GM11168 (cell line): Measurements from ENCODE around the gene IL20RB.
"Not testable (repeated sequence)": the region's sequence is repeated elsewhere in the genome, so short reads cannot be mapped to it uniquely, and the experiment has no call there.

Source experiments
- in situ Hi-C: fragments of 300-500 bp; cut with MboI; formaldehyde crosslinking; loops from one replicate; pipeline ENCODE4 v1.12.0; 2022; ENCODE audit warnings: low sequenced_read_pairs; ENCODE audit not compliant: unreplicated experiment

The IL20RB gene

DNA sequence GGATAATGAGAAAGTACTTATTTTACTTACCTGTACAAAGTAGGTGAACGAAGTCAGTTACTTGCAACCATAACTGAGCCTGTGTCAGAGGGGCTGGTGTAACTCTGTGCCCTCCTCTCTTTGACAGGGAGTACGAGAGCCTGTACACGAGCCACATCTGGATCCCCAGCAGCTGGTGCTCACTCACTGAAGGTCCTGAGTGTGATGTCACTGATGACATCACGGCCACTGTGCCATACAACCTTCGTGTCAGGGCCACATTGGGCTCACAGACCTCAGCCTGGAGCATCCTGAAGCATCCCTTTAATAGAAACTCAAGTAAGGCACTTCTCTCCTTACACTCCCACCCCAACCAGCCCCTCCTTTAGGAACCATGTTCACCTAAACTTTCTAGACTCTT lies 24.2 kb downstream of the IL20RB start:
- in situ Hi-C loops: no loop called here

DNA sequence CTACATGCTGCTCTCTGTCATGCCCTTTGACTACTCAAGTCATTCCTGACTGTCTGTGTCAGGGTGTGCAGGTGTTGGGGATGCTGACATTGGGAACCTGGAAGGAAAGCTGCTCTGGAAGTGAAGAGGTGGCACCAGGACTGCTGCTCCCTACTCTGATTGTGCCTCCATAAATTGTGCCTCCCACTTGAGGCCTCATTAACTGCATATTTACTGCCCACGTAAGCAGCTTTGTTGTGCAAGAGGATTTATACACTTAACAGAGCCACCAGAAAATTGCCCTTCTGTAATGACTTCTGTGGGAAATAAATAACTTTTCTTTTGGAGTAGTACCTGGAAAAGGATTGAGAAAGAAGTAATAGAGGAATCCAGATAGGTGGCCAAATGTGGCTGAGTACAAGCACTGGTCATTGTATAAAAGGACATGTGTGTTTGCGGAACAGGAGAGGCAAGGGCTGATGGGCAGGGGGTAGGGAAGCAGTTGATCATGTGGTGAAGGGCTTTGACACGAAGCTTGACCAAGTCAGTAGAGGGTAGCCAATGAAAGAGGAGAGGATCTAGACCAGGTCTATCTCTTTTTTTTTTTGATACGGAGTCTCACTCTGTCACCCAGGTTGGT lies 24.8 kb downstream of the IL20RB start:
- in situ Hi-C loops: no loop called here

DNA sequence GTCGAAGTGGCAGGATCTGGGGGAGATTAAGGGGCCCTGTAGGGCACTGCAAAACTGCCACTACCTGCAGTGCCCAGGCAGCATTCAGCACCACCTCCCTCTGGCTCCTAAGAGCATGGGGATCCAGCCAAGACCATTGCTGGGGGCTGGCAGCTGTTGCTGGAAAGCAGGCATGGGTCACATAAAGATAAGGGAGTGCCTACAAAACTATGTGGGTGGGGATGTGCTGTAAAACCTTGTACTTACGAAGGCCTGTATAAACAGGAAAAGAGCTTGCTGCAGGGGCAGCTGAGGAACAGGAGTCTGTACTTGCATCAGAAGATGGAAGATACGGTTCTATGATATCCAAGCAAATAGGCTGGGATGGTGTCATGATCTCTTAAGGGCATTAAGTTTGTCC lies 27.1 kb downstream of the IL20RB start:
- in situ Hi-C loops: no loop called here

DNA sequence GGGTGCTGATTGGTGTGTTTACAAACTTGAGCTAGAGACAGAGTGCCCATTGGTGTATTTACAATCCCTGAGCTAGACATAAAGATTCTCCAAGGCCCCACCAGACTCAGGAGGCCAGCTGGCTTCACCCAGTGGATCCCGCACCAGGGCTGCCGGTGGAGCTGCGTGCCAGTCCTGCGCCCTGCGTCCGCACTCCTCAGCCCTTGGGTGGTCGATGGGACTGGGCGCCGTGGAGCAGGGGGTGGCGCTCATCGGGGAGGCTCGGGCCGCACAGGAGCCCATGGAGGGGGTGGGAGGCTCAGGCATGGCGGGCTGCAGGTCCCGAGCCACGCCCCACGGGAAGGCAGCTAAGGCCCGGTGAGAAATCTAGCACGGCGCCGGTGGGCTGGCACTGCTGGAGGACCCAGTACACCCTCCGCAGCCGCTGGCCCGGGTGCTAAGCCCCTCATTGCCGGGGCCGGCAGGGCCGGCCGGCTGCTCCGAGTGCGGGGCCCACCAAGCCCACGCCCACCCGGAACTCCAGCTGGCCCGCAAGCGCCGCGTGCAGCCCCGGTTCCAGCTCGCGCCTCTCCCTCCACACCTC lies 29.7 kb downstream of the IL20RB start:
- in situ Hi-C loops: not testable (repeated sequence)

DNA sequence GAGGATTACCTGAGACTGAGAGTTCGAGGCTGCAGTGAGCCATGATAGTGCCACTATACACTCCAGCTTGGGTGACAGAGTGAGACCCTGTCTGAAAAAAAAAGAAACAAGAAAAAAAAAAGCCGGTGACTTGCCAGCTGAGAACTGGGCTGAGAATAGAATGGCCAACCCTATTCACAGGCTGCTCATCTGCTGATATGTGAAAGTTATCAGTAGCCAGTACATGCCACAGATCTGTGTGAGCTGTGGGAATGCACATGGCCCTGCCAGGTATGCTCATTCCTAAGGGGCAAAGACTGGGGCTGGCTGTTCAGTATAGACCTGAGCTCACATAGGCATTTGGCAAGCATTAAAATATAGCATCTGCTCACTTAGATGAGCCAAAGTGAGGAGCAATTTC lies 30.9 kb downstream of the IL20RB start:
- in situ Hi-C loops: no loop called here

DNA sequence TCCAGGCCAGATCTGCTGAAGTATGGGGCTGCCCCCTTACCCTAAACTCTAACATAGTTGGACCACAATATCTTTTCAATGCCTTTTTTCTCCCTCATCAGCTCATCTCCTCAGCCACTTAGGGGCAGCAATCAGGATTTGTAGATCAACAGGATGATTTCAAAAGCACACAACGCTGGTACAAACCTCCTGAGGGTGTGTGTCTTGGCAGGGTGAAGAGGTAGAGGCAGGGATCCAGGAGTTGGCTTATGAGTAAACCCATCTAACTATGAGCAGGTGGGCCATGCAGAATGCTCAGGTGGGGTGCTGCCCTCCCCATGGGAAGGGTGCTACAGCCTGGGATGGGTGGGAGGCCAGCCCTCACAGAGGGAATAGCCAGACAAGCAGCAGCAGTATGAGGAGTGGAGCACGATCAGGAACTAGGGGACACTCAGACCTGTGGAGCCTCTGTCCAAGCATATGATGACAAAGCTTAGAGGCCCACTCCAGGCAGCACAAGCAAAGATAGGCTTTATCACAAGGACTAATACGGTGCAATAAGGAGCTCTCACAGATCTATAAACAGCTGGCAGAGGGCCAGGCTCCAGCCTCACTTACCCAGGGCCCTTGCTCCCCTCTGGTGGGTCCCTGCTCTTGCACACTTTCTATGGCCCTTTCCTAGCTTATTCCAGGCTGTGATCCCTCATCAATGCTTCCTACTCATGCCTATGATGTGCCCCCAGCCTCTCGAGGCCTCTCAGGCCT lies 32.2 kb downstream of the IL20RB start:
- in situ Hi-C loops: loop anchor here (10.0 kb wide), 2 partner anchors 215 to 915 kb away; no protein-coding TSS in a partner anchor

DNA sequence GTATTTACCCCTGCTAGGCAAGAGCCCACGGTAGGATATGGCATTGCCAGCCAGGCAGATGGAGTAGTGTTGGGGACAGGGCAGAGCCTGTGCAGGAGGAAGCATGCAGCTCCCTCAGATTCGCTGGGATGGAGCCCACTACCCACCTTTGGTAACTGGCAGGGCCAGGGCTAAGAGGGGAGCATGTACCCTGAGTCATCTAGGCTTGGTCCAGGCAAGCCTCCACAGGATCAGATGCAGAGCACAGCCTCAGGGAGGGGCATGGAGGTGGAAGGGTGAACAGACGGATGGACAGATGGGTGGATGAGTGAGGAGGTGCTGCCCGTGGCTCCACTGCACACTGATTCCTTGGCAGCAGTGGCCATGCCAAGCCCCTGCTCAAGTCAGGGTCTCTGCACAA lies 33.0 kb downstream of the IL20RB start:
- in situ Hi-C loops: loop anchor here (10.0 kb wide), 2 partner anchors 216 to 916 kb away; no protein-coding TSS in a partner anchor

DNA sequence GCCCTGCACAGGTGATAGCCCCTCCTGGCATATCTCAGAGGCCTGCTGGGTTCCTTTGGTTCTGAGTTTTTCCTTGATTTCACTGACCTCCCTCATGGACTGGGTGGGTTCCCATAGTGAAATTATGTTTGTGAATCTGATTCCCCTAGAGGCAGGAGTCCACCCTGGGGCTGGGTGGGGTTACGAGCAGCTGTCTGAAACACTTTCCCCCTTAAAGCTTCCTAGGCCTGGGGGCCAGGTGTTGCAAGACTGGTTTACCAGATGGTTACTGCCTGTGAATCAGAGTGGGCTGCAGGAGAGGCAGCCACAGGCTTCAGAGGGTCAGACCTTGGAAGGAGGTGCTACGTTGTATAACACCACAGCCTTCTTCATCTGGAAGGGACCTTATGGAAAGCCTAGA lies 34.3 kb downstream of the IL20RB start:
- in situ Hi-C loops: loop anchor here (10.0 kb wide), 2 partner anchors 217 to 917 kb away; no protein-coding TSS in a partner anchor

DNA sequence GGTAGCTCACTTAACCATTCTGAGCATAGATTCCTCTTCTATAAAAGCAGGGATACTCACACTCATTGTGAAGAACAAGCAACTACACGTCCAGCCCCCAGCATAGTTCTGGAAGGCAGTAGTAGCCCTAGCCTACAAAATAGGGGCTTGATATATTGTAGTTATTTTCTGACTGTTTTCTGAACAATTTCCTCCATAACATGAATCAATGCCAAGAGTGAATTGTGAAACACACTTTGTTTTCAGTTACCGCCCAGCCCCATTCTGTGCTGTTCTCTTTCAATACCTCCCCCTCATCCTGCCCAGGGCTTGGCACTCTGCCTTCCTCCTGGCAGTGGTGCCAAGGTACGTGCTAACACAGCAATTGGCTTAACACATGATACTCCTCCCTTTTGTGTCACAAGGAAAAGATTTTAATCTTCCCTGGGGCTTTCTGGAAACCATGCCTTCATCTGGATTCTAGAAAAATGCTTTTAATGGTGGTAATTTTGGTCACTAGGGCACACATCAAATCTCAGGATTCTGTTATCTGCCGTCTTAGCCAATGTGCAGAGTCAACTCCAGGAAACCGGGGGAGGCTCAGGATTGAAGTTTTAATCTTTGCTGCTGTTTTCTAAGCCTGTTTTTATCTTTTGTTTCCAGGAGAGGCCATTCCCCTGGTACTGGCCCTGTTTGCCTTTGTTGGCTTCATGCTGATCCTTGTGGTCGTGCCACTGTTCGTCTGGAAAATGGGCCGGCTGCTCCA lies 37.2 kb downstream of the IL20RB start:
- in situ Hi-C loops: loop anchor here (10.0 kb wide), 2 partner anchors 220 to 920 kb away; no protein-coding TSS in a partner anchor

DNA sequence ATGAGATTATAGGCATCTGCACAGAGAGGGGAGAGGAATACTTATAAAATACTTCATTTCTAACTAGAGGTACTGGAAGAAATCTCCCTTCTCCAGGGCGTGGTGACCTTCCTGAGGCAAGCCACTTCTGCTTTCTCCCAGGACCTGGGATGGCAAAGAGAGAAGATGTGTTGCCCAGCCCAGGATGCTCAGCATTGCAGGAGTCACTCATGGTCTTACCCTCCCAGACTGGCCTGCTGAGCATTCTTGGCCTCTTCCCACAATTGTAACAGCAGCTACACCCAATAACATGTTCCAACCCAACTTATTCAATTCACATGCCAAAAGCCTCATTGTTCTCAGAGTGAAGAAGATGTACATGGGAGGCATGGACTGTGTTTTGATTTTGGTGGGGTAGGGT lies 37.9 kb downstream of the IL20RB start:
- in situ Hi-C loops: loop anchor here (10.0 kb wide), 2 partner anchors 221 to 921 kb away; no protein-coding TSS in a partner anchor

DNA sequence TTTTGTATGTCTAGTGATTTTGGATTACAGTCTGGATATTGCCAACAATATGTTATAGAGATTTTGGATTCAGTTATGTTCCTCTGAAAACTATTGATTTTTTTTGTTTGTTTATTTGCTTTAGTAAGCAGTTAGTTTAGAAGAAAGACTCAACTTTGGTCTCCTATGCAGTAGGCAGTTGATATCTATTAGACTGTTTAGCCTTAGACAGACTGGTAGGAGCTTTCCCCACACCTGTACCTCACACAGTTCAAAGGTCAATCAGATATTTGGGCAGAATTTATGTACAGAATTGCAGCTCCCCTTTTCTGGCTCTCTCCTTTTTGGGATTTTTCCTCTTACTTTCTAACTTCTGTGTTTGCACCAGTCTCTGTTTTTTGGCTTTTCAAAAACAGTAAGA lies 42.3 kb downstream of the IL20RB start:
- in situ Hi-C loops: loop anchor here (25.0 kb wide), 1 partner anchor 613 kb away; no protein-coding TSS in a partner anchor

DNA sequence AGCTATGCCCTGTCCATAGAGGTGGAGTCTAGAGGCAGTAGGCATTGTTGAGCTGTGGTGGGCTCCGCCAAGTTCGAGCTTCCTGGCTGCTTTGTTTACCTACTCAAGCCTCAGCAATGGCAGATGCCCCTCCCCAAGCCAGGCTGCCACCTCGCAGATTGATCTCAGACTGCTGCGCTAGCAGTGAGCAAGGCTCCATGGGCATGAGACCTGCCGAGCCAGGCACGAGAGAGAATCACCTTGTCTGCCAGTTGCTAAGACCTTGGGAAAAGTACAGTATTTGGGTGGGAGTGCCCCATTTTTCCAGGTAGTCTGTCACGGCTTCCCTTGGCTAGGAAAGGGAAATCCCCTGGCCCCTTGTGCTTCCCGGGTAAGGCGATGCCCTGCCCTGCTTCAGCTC lies 49.6 kb downstream of the IL20RB start:
- in situ Hi-C loops: loop anchor here (5.0 to 25.0 kb wide), 2 partner anchors 250 to 620 kb away; no protein-coding TSS in a partner anchor

DNA sequence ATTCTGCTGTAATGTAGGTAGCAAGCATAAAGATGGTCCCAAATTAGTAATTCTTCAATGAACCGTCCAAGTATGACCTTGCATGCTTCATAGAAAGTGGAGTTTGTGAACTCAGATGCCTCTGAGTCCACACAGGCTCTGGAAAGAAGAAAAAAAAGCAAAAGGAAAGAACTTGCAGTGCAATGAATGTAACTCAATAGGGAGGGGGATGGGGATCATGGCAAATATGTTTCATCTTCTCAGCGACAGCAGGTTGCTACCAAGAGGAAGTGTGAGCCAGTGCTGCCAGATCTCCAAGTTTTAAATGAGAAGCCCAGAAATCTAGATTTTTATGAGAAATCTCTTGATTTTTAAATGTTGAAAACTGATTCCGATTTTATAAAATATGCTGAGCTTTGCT lies 50.3 kb downstream of the IL20RB start:
- in situ Hi-C loops: loop anchor here (5.0 to 25.0 kb wide), 2 partner anchors 251 to 621 kb away; no protein-coding TSS in a partner anchor

DNA sequence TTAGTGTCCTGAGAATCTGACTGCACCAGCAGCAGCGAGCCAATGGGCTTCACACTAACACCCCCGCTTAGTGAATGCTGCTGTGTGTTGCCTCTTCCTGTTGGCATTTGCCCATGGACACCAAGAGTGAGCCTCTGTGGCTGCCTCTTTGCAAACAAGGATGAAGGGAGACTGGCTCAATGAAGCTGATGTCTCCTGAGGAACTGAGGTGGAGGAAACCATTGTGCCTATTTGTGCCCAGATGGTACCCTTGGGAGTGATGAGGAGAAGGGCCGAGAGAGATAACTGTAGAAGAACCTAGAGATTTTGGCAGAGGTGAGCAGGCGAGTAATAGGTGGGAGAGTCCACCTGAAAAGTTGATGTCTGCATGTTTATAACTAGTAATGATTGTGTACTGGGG lies 51.2 kb downstream of the IL20RB start:
- in situ Hi-C loops: loop anchor here (5.0 to 25.0 kb wide), 2 partner anchors 252 to 622 kb away; no protein-coding TSS in a partner anchor

DNA sequence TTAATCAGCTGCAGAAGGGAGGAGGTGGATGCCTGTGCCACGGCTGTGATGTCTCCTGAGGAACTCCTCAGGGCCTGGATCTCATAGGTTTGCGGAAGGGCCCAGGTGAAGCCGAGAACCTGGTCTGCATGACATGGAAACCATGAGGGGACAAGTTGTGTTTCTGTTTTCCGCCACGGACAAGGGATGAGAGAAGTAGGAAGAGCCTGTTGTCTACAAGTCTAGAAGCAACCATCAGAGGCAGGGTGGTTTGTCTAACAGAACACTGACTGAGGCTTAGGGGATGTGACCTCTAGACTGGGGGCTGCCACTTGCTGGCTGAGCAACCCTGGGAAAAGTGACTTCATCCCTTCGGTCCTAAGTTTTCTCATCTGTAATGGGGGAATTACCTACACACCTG lies 52.4 kb downstream of the IL20RB start:
- in situ Hi-C loops: loop anchor here (25.0 kb wide), 1 partner anchor 623 kb away; no protein-coding TSS in a partner anchor

DNA sequence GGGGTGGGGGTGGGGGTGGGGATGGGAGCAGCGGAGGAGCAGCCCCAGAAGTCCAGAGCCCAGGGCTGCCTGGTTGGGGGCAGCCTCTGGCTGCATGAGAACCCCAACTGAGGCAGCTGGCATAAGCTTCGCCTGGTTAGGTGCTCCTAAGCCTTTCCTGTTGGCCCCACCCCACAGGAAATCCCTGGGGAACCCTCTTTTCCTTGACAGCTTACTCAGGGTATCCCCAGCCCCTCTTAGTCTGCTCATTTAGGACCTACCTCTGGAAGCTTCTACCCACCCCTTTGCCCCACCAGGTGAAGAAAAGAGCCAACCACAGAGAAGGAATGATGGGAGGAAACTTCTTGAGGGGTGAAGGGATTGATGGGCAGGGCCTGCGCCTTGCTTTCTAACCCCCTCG lies 53.4 kb downstream of the IL20RB start:
- in situ Hi-C loops: loop anchor here (25.0 kb wide), 1 partner anchor 624 kb away; no protein-coding TSS in a partner anchor

DNA sequence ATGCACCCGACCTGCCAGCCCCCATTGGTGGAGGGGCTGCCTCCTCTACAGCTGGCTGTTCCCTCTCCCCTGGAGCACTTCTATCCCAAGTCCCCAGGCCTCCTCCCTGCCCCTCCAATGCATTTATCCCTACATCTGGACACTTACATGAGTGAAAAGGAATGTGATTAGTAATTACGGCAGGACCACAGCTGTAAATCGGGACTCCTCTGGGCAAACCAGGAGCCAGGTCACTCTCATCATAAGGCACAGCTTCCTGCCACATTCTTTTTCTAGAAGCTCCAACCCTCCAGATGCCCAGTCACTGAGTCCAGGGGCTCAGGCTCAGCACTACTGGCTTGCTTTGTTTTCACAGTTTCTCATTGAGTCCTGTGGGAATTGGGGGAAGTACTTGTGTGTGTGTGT lies 54.3 kb downstream of the IL20RB start:
- in situ Hi-C loops: loop anchor here (25.0 kb wide), 1 partner anchor 625 kb away; no protein-coding TSS in a partner anchor

DNA sequence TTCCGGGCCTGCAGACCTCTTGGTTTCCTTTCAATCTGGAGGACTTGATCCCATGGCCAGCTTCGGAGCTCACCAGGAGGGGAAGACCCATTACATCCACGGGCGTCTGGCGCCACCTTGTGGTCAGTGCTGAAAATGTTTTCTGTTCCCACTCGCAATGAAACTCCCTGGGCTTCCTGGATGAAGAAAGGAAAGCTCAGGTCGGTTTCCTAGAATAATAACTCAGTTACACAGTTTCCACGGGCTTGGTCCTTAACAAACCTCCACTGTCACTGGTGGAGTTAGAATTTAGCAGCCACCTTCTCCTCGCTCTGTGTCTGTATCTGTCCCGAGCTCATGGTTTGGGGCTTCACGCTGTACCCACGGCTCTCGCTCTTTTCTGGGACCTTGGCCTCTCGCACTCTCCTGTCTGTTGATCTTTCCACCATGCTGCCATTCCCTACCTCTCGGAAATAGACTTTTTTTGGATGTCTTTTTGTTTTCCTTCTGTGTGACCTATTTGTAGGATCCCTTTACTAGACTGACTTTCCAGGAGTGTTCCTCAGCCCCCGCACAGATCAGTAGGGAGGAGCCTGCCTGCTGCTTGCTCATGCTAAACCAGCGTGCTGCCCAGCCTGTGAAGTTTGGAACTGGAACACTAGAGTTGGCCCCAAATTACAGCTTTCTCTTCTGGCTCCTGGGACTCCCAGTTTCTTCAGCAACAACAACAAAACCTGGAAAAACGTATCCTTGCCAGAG lies 56.3 kb downstream of the IL20RB start:
- in situ Hi-C loops: loop anchor here (25.0 kb wide), 1 partner anchor 627 kb away; no protein-coding TSS in a partner anchor

DNA sequence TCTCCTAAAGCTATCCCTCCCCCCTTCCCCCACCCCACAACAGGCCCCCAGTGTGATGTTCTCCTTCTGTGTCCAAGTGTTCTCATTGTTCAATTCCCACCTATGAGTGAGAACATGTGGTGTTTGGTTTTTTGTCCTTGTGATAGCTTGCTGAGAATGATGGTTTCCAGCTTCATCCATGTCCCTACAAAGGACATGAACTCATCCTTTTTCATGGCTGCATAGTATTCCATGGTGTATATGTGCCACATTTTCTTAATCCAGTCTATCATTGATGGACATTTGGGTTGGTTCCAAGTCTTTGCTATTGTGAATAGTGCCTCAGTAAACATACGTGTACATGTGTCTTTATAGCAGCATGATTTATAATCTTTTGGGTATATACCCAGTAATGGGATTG lies 59.5 kb downstream of the IL20RB start:
- in situ Hi-C loops: loop anchor here (25.0 kb wide), 1 partner anchor 630 kb away; no protein-coding TSS in a partner anchor
